OCI-LY3 (cell line): ENCODE data around the gene PAPSS1.

Experiments used
- EZH2phosphoT487 ChIP-seq: fragments of 200-600 bp; shearing (Covaris generic); IDR thresholded peaks from 2 replicates; pipeline ENCODE4 v1.6.1; 2018; ENCODE audit warnings: antibody characterized with exemption, mixed run types, low read depth
- TF ChIP-seq, protein P1 (sequence below): fragments of 200-600, 300-600 bp; sonication (generic); IDR thresholded peaks from 2 replicates; pipeline ENCODE4 v1.5.1; 2014; ENCODE audit warnings: antibody characterized with exemption, low read length, low read depth

DNA sequence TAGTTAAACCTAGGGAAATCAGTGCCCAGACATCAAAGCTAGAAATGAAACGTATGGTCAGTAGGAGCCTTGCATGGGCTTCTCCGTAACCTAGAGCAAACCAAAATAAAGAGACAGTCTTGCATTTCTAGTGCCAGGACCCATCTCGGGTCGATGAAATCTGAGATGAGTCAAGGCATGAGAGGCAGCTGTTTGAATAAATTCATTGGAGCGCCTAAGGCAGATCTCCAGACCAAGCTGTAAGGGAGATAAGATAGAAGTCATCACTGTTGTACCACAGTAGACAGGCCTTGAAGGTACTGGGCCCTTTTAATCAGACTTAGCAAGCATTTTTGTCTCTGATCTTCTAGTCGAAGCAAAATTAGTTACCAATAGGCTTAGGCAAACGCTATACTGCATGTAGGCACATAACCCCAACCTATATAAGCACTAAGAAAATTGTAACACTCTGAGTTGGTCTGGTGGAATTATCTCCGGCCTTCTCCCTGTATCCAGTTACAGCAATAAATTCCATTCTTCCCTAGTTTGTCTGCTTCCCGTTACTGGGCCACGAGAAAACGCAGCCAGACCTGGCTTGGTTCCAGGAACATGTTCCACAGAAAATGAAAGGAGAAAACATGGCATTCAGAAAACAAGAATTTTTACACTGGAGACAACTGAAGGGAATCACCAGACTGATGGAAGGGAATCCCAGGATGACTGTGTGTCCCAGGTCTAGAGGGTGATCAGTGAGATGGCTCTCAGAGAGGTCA lies 21.1 kb upstream of the PAPSS1 start:
- no peak for TF ChIP-seq EZH2phosphoT487
- TF ChIP-seq, protein P1, sequence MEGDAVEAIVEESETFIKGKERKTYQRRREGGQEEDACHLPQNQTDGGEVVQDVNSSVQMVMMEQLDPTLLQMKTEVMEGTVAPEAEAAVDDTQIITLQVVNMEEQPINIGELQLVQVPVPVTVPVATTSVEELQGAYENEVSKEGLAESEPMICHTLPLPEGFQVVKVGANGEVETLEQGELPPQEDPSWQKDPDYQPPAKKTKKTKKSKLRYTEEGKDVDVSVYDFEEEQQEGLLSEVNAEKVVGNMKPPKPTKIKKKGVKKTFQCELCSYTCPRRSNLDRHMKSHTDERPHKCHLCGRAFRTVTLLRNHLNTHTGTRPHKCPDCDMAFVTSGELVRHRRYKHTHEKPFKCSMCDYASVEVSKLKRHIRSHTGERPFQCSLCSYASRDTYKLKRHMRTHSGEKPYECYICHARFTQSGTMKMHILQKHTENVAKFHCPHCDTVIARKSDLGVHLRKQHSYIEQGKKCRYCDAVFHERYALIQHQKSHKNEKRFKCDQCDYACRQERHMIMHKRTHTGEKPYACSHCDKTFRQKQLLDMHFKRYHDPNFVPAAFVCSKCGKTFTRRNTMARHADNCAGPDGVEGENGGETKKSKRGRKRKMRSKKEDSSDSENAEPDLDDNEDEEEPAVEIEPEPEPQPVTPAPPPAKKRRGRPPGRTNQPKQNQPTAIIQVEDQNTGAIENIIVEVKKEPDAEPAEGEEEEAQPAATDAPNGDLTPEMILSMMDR = no peak
